HG03159 (cell line): ENCODE data around the gene NDUFS4.
"Not testable (repeated sequence)": the region's sequence is repeated elsewhere in the genome, so short reads cannot be mapped to it uniquely, and the experiment has no call there.

ENCODE experiments used
- ATAC-seq: cut with Tn5 transposase; IDR thresholded peaks from one replicate; pipeline ENCODE4 v1.9.1; 2021; ENCODE audit warnings: mild to moderate bottlenecking, moderate library complexity; ENCODE audit not compliant: unreplicated experiment

Gene NDUFS4

DNA sequence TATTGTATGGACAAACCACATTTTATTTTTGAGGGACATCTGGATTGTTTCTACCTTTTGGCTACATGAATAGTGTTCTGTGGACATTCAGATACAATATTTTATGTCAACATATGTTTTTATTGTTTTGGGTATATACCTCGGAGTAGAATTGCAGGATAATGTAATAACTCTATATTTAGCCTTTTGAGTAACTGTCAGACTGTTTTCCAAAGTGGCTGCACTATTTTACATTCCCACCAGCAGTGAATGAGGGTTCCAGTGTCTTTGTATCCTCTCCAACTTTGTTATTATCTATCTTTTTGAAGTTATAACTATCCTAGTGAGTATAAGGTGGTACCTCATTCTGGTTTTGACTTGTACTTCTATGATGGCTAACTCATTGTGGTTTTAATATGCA is 11.0 kb downstream of the NDUFS4 start:
- no peak for ATAC-seq

DNA sequence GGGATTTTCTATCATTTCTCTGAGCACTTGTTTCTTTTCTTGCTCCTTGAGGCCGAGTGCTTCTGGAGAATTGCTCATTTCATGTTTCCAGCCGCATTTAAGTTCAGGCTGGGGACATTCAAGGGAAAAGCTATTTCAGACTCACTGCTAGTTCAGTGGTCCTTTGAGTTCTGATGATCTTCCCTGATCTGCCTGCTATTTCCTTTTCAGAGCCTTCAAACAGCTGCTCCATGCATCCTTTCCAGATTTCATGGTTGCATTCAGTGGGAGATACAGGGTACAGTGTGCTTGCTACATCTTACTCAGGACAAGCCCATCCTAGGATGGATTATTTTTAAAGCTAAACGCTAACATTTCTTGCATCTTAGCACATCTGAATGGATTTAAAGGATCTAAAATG is 14.7 kb downstream of the NDUFS4 start:
- ATAC-seq = no peak

GRCh38 chr5:53575831-53576230 is 15.4 kb downstream of the NDUFS4 start:
- ATAC-seq = no peak

DNA sequence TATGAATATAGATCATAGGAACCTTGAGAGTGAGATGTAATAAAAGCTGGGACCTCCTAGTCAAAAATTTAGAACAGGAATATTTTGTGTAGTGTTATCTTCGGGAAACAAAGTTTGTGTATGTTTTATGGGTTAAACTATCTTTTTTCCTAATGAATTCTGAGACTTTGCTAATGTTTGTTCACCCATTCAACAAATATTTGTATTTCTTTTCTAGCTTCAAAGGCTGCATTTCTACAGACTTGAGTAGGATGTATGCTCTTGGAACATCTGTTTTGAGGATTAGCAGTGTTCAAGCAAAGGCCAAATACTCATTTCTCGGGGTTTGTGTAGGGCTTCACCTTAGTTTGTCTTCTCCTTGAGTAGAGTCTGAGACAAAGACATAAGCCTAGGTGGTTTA is 16.2 kb downstream of the NDUFS4 start:
- ATAC-seq = no peak

DNA sequence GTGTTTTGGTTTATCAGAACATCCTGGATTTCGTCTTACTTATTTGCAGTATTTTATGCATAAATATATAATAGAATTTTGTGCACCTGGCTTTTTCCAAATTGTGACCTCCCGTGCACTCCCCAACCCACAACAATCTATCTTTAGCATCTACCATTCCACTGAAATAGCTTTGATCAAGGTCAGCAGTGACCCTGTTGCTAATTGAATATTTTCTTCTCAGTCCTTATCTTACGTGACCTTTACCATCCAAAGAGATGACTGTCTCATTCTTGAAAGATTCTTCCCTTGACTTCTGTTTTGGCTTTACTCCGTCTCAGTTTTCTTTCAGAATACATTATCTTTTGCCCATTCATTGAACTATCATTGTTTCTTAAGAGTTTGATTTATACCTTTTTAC is 18.4 kb downstream of the NDUFS4 start:
- no peak for ATAC-seq

DNA sequence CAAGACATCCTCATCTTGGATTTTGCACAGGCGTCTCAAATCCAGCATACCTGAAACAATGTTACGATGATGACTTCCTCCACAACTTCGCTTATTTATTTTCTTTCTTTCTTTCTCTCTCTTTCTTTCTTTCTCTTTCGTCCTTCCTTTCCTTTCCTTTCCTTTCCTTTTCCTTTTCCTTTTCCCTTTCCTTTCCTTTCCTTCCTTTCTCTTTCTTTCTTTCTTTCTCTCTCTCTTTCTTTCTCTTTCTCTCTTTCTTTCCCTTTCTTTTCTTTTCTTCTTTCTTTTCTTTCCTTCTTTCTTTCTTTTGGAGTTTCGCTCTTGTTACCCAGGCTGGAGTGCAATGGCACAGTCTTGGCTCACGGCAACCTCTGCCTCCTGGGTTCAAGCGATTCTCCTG is 20.1 kb downstream of the NDUFS4 start:
- ATAC-seq = no peak

DNA sequence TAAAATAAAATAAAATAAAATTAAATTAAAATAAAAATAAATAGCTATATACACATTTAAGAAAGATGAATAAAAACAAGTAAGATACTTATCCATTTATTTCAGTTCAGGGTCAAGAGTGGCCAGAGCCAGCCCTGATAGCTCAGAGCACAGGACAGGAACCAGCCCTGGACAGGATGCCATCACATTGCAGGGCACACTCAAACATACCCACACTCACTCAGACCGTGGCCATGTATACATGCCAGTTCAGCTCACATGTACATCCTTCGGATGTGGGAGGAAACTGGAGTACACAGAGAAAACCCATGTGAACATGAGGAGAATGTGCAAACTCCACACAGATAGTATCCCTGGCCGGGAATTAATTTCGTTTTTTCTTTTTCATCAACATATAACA is 21.8 kb downstream of the NDUFS4 start:
- no peak for ATAC-seq

GRCh38 chr5:53590759-53591158 is 30.3 kb downstream of the NDUFS4 start:
- ATAC-seq = no peak

- ATAC-seq = no peak
Measured at GRCh38 chr5:53594419-53594818, 34.0 kb downstream of the NDUFS4 start.

- no peak for ATAC-seq
Measured at GRCh38 chr5:53597894-53598293, 37.5 kb downstream of the NDUFS4 start.

GRCh38 chr5:53601570-53601969 is 41.1 kb downstream of the NDUFS4 start:
- ATAC-seq = no peak

GRCh38 chr5:53603009-53603687 is 42.7 kb downstream of the NDUFS4 start:
- ATAC-seq = no peak

DNA sequence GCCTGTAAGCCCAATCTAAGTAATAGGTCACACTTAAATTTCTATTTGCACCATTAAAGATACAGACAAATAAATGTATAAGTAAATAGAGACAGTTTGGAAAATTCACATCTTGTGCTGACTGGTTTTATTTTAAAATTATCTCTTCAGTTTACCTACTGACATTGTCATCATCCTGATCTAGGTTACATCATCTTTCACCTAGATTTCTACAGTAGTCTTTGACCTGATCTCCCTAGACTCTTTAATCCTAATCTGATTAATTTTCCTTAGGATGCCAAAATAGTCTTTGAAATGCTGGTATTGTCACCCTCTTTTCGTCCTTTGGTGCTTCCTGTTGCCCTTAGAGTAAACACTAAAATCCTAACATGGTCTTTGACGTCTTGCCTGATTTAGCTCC is 43.9 kb downstream of the NDUFS4 start:
- no peak for ATAC-seq

GRCh38 chr5:53607886-53608285 is 47.4 kb downstream of the NDUFS4 start:
- ATAC-seq = no peak

- ATAC-seq = not testable (repeated sequence)
Measured at GRCh38 chr5:53608897-53609296, 48.5 kb downstream of the NDUFS4 start.

- ATAC-seq = no peak
Measured at GRCh38 chr5:53613061-53613460, 52.6 kb downstream of the NDUFS4 start.

GRCh38 chr5:53613536-53613935 is 53.1 kb downstream of the NDUFS4 start:
- no peak for ATAC-seq

DNA sequence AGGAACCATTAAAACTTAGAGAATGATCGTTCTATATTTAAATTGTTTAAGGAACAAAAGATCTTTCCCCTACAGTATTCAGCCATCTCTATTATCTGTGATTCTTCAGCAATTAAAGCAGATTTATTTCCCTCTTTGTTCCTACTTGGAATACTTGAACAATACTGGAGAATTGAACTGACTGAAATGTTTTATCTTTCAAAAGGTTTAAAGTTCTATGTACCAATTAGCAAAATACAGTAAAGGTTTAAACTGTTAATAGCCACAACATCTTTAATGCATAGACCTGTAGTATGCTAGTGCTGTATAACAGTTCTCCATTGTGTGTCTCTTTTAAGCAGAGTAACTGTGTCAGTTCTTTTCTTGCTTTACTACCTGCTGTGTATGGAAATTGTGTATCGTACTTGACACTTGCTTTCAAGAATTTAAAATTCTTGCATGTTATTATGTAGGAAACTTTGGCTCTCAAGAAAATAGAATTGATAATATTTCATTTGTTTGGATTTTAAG is 54.0 kb downstream of the NDUFS4 start:
- no peak for ATAC-seq

GRCh38 chr5:53616939-53617549 is 56.6 kb downstream of the NDUFS4 start:
- ATAC-seq = no peak

- no peak for ATAC-seq
Measured at GRCh38 chr5:53631251-53631650, 70.8 kb downstream of the NDUFS4 start.

DNA sequence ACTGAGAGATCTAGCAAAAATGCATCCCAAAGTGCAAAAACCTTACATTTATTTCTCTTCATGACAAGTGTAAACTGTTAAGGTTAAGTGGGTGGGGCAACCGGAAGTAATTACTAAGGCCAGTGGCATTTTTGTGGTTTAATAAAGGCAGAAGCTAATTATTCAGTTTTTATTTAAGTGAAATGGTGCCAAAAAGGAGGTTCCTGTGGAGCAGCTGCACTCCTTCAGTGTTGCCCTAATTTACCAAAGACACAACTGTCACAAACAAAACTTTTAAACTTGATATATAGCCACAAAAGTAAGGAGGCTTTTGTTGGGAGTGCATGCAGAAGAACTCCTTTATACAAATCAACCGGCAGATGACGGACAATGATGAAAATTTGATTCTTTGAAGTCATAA is 81.6 kb downstream of the NDUFS4 start:
- no peak for ATAC-seq

DNA sequence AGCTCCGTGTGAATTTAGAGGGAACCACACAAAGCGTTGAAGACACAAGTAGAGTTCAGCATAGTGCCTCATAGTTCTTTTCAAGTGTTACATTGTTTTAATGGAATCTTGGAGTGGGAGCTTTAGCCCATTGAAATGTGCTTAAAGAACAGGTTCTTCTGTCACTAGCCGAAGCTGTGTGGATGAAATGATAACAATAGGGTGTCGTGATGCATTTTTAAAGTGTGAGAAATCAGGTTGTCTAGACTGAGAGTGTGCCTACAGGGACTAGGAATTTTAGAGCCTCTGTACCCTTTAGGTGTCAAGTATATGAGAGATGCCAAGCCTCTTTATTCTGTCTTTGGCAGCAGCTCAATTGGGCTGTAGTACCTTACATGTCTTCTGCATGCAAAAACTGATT is 83.0 kb downstream of the NDUFS4 start:
- no peak for ATAC-seq

GRCh38 chr5:53645078-53645477 is 84.6 kb downstream of the NDUFS4 start:
- no peak for ATAC-seq
